ENCODE data around the gene BAZ2B. TPM values are rescaled to one million over a fixed set of nuclear protein-coding genes. Genes with fewer than 3 reads are reported as not detected.

BAZ2B gene
- total RNA-seq, 2 donors from 2014 or later, result 9.4 to 15.0 TPM

DNA sequence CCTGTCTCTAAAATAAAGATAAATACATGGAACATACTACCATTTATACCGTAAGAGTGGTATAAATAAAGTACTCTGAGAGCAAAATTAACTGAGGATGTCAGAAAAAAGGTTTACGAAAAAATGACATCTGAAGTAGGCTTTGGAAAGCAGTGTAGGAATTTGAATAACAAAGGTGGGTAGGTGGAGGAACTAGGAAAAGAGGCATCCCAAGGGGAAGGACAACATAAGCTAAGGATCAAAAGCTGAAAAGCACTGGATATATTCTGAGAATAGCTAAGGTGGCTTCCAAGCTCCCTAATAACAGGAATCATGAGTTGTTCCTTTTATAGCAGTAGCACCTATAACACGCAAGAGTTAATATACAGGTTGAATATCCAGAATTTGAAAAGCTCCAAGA lies 91.3 kb downstream of the BAZ2B start:
- no peaks in the 10 kb centered on the region for H3K9me3 Mint-ChIP-seq
- no peaks in the 10 kb centered on the region for H3K36me3 Mint-ChIP-seq
- no peak overlapping the region for H3K27ac Mint-ChIP-seq
- DNase-seq (ENCODE audit: low spot score in 2 of 2), result no peak
- no peak for ATAC-seq

DNA sequence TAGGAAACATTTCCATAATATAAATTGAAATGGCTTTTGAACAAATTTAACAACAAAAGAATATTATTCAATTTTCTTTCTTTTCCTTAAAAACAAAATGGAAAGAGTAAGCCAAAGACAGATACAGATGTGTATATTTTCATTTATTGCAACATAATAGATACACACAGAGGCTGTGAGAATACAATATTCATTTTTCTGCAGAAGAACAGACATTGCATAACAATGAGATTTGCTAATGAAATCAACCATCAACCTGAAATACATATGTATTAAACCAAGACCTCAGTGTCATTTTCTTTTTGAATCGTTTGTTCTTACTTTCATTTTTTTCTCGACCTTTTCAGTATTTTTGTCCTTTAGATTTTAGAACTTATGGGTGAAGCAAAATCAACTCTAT lies 95.1 kb downstream of the BAZ2B start:
- DNase-seq (ENCODE audit: low spot score in 2 of 2) (no peak), ATAC-seq (no peak)
- H3K36me3 Mint-ChIP-seq, result no peaks in the 10 kb centered on the region
- no peak overlapping the region for H3K27ac Mint-ChIP-seq
- H3K9me3 Mint-ChIP-seq, result no peaks in the 10 kb centered on the region

DNA sequence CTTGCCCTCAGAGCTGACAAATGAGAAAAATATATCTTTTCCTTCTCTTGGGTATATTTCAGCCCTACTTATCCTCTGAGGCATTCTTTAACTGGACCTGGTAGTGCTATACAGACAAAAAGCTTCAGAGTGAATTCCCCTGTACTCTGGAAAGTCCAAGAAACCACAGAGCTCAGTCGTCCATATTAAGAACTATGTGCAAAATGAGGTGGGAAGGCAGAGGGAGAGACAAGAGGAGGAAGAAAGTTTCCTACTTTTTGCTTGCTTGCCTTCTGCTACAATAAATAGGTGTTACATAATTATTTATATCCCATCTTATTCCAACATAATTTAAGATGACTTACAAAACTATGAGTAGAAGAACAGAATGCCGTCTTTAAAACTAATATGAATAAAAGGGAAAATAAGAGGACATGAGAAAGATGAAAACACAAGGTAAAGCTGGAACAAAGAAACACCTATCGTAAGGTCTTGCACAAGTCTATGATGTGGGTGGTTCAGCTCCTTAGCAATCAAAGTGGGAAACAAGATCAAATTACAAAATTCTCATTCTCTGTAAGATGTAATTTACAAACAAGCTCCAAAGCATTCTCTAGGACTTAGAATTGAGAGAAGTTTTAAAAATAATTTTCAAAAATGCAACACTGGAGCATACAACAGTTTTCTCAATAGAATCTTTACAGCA lies 97.9 kb downstream of the BAZ2B start:
- Mint-ChIP-seq H3K36me3 (peaks cover 0 to 3% of the 10 kb centered on the region in 2 donors), H3K27ac (no peak overlapping the region), H3K9me3 (peaks cover 0 to 5% of the 10 kb centered on the region in 2 donors)
- DNase-seq (ENCODE audit: low spot score in 2 of 2), result no peak
- no peak for ATAC-seq

DNA sequence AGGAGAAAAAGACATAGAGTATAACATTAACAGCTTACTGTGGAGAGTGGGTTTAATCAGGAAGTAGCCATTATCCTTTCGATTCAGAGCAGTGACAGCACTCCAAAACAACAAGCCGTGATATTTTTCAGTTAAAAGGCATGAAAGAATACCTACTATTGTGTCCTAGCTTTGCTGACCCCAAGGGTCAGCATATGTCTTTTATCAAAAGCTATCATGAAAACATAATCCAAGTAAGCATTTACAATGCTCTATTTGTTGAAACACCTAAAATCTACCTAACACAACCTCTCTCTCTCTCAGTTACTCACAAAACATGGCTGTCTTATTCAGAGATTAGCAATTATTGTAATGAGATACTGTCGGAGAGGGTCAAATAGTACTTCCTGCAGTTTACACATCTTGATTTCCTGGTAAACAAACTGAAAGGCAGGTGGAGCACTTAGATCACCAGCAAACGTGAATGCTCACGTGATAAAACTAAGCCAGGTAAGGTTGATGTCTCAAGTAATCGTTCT lies 100.0 kb downstream of the BAZ2B start:
- ATAC-seq, result peak; percentile 78 to 89

DNA sequence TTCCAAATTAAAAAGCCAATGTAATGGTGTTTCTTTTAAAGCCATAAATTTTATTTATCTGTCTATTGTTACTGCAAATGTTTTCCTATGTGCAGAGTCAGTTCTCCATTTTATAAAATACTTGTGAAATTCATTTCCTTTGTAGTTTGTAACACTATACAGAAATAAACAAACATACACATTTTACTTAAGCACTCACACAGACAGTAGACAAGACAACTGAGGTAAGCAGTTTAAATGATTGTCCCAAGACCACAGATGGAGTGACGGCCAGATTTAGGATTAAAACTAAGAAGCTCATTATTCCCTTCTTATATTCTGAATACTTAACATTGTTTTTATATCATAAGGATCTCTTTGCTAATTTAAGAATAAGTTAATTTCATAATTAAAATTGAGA lies 100.9 kb downstream of the BAZ2B start:
- peak overlapping the region; percentile 81 to 91 for H3K27ac Mint-ChIP-seq
- DNase-seq (ENCODE audit: low spot score in 2 of 2), result no peak
- peaks cover 0 to 7% of the 10 kb centered on the region in 2 donors for H3K9me3 Mint-ChIP-seq
- ATAC-seq, result no peak
- H3K36me3 Mint-ChIP-seq, result peaks cover 0 to 6% of the 10 kb centered on the region in 2 donors

More for the DNA sequence above, 100.0 kb downstream of the BAZ2B start:
- Mint-ChIP-seq H3K27ac (peak overlapping the region; percentile 4 to 91), H3K36me3 (peaks cover 0 to 6% of the 10 kb centered on the region in 2 donors), H3K9me3 (peaks cover 0 to 7% of the 10 kb centered on the region in 2 donors)
- DNase-seq (ENCODE audit: low spot score in 2 of 2), result peak in 1 of 2 donors; percentile 18

DNA sequence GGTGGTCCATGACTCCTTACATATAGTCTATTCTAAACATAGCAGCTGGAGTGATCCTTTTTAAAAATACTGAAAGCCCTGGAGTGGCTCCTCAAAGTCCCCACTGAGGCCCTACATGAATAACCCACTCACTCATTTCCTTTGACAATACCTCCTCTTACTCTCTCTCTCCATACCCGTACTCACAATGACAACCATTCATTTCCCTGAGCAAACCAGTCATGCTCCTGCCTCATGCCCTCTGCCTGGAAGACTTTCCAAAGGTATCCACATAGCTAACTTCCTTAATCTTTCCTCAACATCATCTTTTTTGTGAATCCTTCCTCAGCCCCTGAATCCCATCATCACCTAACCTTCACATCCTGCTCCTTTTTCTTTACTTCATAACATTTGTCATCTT lies 102.6 kb downstream of the BAZ2B start:
- H3K27ac Mint-ChIP-seq, result peak overlapping the region in 1 of 2 donors; percentile 7
- DNase-seq (ENCODE audit: low spot score in 2 of 2) (no peak), ATAC-seq (peak in 1 of 2 donors; percentile 29)
- H3K36me3 Mint-ChIP-seq, result peaks cover 0 to 6% of the 10 kb centered on the region in 2 donors
- peaks cover 0 to 7% of the 10 kb centered on the region in 2 donors for H3K9me3 Mint-ChIP-seq

DNA sequence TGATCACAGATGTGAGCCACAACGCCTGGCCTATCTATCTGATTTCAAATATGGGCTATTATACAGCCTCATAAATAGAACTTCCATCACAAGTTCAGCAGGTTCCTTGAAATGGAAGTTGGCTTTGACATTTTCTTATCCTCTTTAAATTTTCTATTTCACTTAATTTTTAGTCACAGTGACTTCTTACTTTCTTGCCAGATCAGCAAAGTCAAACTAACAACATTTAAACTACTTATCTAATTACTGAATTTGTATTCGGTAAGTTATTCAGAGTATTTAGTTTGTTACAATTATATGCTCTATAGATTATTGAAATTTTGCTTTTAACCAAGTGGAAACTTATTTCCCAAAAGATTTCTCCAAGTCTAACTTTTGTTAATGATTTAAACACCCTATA lies 108.2 kb downstream of the BAZ2B start:
- Mint-ChIP-seq H3K36me3 (no peaks in the 10 kb centered on the region), H3K9me3 (no peaks in the 10 kb centered on the region), H3K27ac (no peak overlapping the region)
- ATAC-seq (no peak), DNase-seq (ENCODE audit: low spot score in 2 of 2) (no peak)

DNA sequence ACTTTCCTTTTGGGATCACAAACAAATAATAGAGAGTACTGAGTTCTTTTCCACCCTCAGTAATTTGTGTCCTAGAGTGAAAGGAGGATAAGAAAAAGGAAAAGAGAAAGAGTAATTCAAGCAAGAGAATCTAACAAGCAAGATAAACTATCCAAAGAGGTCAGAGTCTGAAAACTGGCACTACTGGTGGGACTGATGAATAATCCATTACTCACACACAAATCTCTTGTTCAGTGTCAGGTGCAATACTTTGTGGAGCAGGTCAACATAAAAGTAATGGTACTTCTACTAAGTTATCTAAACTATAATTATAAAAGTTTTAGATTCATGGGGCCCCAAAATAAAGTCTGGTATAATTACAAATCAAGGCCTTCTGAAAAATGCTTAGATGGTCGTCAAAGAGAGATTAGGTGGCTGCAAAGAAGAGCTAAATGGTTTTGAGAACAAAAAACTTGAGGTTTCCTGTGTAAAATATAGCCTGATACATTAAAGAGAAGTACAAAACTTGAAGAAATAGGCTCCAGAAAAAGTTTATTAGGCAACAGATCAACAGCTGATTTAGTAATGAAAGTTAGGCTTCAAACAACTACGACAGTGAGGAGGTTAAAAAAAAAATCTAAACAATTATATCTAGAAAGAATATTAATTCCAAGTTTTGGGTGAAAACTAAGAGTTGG lies 109.4 kb downstream of the BAZ2B start:
- ATAC-seq (no peak), DNase-seq (ENCODE audit: low spot score in 2 of 2) (no peak)
- peaks cover 0 to 3% of the 10 kb centered on the region in 2 donors for H3K36me3 Mint-ChIP-seq
- H3K9me3 Mint-ChIP-seq, result peaks cover 0 to 2% of the 10 kb centered on the region in 2 donors
- peak overlapping the region in 1 of 2 donors; percentile 25 for H3K27ac Mint-ChIP-seq

DNA sequence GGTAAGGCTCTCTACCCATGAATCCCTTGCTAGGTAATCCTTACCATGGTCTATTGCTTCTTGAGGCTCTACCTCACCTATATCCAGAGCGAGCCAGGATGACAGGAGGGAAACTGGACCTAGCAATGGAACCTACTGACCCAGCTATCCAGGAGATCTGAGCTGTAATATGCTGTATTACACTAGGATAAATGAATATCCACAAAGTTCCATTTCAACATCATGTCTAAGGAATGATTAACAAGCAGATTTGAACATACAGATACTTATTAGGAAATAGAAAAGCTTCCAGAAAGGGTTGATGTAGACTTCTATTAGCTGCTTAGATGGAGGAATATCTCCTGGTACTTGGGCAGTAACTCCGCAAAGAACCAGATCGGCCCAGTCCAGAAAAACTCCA lies 110.1 kb downstream of the BAZ2B start:
- DNase-seq (ENCODE audit: low spot score in 2 of 2) (no peak), ATAC-seq (no peak)
- Mint-ChIP-seq H3K36me3 (peaks cover 0 to 6% of the 10 kb centered on the region in 2 donors), H3K27ac (peak overlapping the region in 1 of 2 donors; percentile 25), H3K9me3 (peaks cover 0 to 4% of the 10 kb centered on the region in 2 donors)

DNA sequence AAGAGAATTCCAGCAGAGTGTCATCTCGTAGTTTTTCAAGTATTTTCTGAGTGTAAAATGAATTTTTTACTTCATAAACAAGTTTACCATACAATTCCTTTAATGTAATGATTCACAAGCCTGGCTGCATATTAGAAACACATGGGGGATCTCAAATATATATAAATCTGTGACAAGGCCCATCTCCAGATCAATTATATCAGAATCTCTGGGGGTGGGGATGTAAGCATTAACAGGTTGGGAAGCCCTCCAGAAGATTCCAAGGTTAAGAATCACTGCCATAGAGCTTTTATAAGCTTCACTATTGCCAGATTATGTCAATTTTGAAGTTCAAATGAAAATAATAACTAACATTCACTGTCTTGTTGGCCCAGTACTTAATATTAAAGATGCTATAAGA lies 111.2 kb downstream of the BAZ2B start:
- DNase-seq (ENCODE audit: low spot score in 2 of 2) (no peak), ATAC-seq (no peak)
- Mint-ChIP-seq H3K36me3 (peaks cover 5 to 11% of the 10 kb centered on the region in 2 donors), H3K27ac (no peak overlapping the region), H3K9me3 (peaks cover 0 to 4% of the 10 kb centered on the region in 2 donors)

DNA sequence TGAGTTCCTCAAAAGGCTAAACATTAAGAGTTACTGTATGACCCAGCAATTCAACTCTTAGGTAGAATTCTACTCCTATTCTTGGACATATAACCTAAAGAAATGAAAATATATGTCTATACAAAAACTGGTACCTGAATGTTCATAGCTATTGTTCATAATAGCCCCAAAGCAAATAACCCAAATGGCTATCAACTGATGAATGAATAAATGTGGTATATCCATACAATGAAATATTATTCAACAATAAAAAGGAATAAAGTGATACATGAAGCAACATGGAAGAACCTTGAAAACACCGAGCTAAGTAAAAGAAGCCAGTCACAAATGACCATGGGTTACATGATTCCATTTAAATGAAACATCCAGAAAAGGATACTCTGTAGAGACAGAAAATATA lies 114.6 kb downstream of the BAZ2B start:
- ATAC-seq (no peak), DNase-seq (ENCODE audit: low spot score in 2 of 2) (no peak)
- Mint-ChIP-seq H3K27ac (no peak overlapping the region), H3K36me3 (peaks cover 8 to 11% of the 10 kb centered on the region in 2 donors), H3K9me3 (peaks cover 0 to 13% of the 10 kb centered on the region in 2 donors)

DNA sequence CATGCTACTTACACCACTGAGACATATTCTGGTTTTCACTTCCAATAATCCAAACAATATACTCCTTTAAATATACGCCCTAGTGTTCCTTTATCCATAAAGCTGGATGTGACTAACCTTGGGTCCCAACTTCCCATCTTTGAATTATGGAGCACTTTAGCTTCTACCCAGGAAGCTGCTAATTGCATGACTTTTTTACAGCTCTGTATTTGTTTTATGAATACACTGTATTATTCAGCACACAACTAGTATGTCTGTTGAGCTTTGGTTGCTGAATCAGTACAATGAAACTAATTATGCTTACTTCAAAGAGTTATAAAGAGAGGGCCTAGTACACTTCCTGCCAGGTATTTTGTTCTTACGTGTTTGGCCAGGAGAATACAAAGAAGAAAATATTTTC lies 118.5 kb downstream of the BAZ2B start:
- no peak for DNase-seq (ENCODE audit: low spot score in 2 of 2)
- peak in 1 of 2 donors; percentile 82 for ATAC-seq
- Mint-ChIP-seq H3K9me3 (peaks cover 0 to 13% of the 10 kb centered on the region in 2 donors), H3K27ac (no peak overlapping the region), H3K36me3 (peaks cover 8 to 11% of the 10 kb centered on the region in 2 donors)

DNA sequence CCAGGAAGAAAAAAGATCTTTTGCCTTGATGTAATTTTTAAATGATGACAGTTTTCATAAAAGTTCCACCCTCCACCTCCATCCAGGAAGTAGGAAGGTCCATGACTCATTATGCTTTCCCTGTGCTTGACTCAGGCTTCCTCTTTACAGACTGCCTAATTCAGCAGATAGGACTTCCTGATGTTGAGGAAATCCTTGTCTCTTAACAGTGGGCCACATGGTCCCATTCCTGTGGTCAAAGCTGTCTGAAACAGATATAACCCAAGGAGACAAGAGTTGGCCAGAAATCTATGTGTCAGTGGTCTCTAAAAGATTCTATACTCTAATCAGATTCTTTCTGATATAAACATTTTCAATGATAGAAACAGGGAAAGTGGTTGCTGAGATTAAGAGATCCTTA lies 119.1 kb downstream of the BAZ2B start:
- Mint-ChIP-seq H3K27ac (peak overlapping the region; percentile 73 to 75), H3K36me3 (peaks cover 8 to 11% of the 10 kb centered on the region in 2 donors), H3K9me3 (peaks cover 0 to 13% of the 10 kb centered on the region in 2 donors)
- ATAC-seq, result peak; percentile 22 to 85
- no peak for DNase-seq (ENCODE audit: low spot score in 2 of 2)

DNA sequence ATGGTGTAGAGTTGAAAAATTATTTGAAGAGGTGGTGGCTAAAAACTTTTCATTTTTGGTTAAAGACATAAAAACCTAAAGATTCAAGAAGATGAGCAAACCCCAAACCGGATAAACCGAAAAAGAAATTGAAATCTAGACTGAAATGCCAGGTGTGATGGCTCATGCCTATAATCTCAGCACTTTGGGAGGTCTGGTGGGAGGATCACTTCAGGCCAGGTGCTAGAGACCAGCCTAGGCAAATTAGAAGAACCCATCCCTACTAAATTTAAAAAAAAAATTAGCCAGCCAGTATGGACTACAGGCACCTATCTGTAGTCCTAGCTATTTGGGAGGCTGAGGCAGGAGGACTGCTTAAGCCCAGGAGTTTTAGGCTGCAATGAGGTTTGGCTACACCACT lies 126.9 kb downstream of the BAZ2B start:
- DNase-seq (ENCODE audit: low spot score in 2 of 2), result no peak

DNA sequence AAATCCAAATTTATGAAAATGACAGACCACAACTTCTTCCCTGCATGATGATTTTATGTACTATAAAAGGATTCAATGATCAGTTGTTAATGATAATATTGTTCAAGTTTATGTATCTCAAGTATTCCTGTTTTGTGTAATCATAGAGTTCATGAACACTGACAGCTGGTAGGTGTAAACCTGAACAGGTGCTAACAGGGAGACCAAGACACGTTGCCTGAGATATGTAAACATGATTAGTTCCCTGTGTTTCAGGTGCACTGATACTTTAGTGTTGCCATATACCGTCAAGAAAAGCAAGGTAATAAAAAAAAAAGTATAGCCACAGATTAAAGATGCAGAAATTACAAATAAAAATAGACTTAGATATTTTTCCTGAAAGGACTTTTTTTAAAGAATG lies 131.8 kb downstream of the BAZ2B start:
- ATAC-seq (no peak), DNase-seq (ENCODE audit: low spot score in 2 of 2) (no peak)
- Mint-ChIP-seq H3K36me3 (no peaks in the 10 kb centered on the region), H3K27ac (no peak overlapping the region), H3K9me3 (no peaks in the 10 kb centered on the region)

More for the DNA sequence above, 126.9 kb downstream of the BAZ2B start:
- no peaks in the 10 kb centered on the region for H3K36me3 Mint-ChIP-seq
- H3K9me3 Mint-ChIP-seq, result no peaks in the 10 kb centered on the region
- no peak for ATAC-seq
- H3K27ac Mint-ChIP-seq, result no peak overlapping the region

DNA sequence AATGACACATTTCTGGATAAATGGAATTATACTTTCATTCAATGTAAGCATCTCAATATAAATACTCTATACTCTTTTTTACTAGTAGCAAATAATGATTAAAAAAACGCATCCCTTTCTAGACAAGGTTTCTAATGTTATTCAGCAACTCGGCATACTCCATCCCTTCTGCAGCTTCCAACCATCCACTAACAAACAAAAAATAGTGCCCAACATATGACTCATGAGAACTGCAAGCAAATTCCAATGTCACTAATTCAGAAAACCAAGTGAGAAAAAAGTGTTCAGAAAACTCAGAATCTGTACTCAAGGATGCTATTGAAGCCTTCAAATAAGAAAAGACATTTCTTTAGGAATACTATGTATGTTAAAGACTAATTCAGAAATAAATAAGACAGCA lies 140.0 kb downstream of the BAZ2B start:
- H3K36me3 Mint-ChIP-seq, result peaks cover 16 to 20% of the 10 kb centered on the region in 2 donors
- DNase-seq (ENCODE audit: low spot score in 2 of 2) (no peak), ATAC-seq (no peak)
- H3K27ac Mint-ChIP-seq, result no peak overlapping the region
- peaks cover 14% of the 10 kb centered on the region in 2 donors for H3K9me3 Mint-ChIP-seq

DNA sequence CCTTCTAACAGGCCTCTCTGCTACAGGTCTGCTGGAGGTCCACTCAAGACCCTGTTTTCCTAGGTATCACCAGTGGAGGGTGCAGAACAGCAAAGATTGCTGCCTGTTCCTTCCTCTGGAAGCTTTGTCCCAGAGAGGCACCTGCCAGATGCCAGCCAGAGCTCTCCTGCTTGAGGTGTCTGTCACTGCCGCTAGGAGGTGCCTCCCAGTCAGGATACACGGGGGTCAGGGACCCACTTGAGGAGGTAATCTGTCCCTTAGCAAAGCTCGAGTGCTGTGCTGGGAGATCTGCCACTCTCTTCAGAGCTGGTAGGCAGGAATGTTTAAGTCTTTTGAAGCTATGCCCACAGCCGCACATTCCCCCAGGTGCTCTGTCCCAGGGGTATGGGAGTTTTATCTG lies 140.6 kb downstream of the BAZ2B start:
- ATAC-seq, result no peak
- Mint-ChIP-seq H3K36me3 (peaks cover 16 to 20% of the 10 kb centered on the region in 2 donors), H3K9me3 (peaks cover 14% of the 10 kb centered on the region in 2 donors)

More for the DNA sequence above, 140.6 kb downstream of the BAZ2B start:
- no peak overlapping the region for H3K27ac Mint-ChIP-seq
- no peak for DNase-seq (ENCODE audit: low spot score in 2 of 2)
